Heart right ventricle (tissue), 16 donors: ENCODE data around the gene ZNF831. TPM values are rescaled to one million over a fixed set of nuclear protein-coding genes. Genes with fewer than 3 reads are reported as not detected.

ENCODE experiments used
- ATAC-seq, 8 donors: fragments of 200-7000 bp; cut with Tn5 transposase; one replicate each; pipeline ENCODE4 v1.9.1; 2020; ENCODE audit warnings: mild to moderate bottlenecking in 8 of 8, moderate library complexity in 8 of 8, moderate number of reproducible peaks in 1 of 8
- DNase-seq, 2 donors: peaks; one replicate each; pipeline ENCODE4 v3.0.0-alpha.2; 2020
- H3K27ac ChIP-seq, 10 donors: fragments of 200-600 bp; sonication (generic) in 2 of 10; one replicate each; pipeline versions ENCODE4 v1.5.0 to v1.8.0; 2020 to 2022; ENCODE audit warnings: mild to moderate bottlenecking in 3 of 10
- H3K27me3 ChIP-seq, 7 donors: fragments of 200-600 bp; one replicate each; pipeline ENCODE4 v1.8.0; 2021 to 2022; ENCODE audit warnings: mild to moderate bottlenecking in 2 of 7
- H3K36me3 ChIP-seq, 9 donors: fragments of 200-600 bp; sonication (generic) in 1 of 9; one replicate each; pipeline versions ENCODE4 v1.5.0 to v1.8.0; 2020 to 2022; ENCODE audit warnings: mild to moderate bottlenecking in 2 of 9
- H3K4me1 ChIP-seq, 9 donors: fragments of 200-600 bp; sonication (generic) in 1 of 9; one replicate each; pipeline versions ENCODE4 v1.5.0 to v1.8.0; 2020 to 2022; ENCODE audit warnings: mild to moderate bottlenecking in 4 of 9
- H3K4me3 ChIP-seq, 10 donors: fragments of 200-600 bp; sonication (generic) in 2 of 10; one replicate each; pipeline versions ENCODE4 v1.5.0 to v1.8.0; 2020 to 2022; ENCODE audit warnings: mild to moderate bottlenecking in 7 of 10, moderate library complexity in 2 of 10
- H3K9me3 ChIP-seq, 11 donors: fragments of 200-600 bp in 10 of 11; sonication (generic) in 2 of 11; one replicate each; pipeline versions ENCODE4 v1.5.0 to v1.8.0; 2013 to 2022; ENCODE audit warnings: mild to moderate bottlenecking in 2 of 11, control low read depth in 1 of 11, moderate library complexity in 1 of 11
- CTCF ChIP-seq, 9 donors: fragments of 200-600 bp; sonication (generic) in 2 of 9; IDR thresholded peaks; one replicate each; pipeline versions ENCODE4 v1.5.0 to v1.8.0; 2021 to 2022; ENCODE audit warnings: antibody characterized with exemption in 9 of 9, mild to moderate bottlenecking in 5 of 9, moderate library complexity in 1 of 9
- WGBS, 2 donors: extraction: QIAGEN DNeasy Blood & Tissue Kit; methylation state at CpG; one replicate each; pipeline ENCODE4 v1.1.7; 2013; ENCODE audit warnings: inconsistent platforms in 1 of 2; 5-methylcytosine and 5-hydroxymethylcytosine counted together
- intact Hi-C, 10 donors: fragments of 100-400 bp; cut with DNase I; formaldehyde crosslinking; loops; one replicate each; pipeline versions ENCODE4 v1.11.1 to v1.14.2; 2022
- polyA plus RNA-seq, 2 donors: library from polyadenylated mRNA; stranded (reverse); fragments of 200-250 nt; gene quantifications; one replicate each; pipeline ENCODE4 v1.2.3, GENCODE V29; 2013
- total RNA-seq, 10 donors: library from RNA; stranded (reverse); fragmentation: NEBNext Ultra II Directional in 3 of 10; extraction: Animal tissue kit (Norgen Biotek cat#: 25700) in 3 of 10; gene quantifications; one replicate each; pipeline versions ENCODE4 v1.2.1 to v1.2.4, GENCODE V29; 2021 to 2023
- donor health status: Arrhythmogenic right ventricular cardiomyopathy.
- donor health status: ischemic (EF 13 %, LVEDD 7.1; RV severe dilation, severe dysfunction).
- donor health status: healthy with polysubstance abuse.
- donor health status: DM: no; HTN: yes; CAD: no.
- donor health status: DM: no; HTN: no; CAD: no.
- donor health status: ischemic (EF 25% LVEDD 6.9; RV normal size, moderate dysfunction).
- donor health status: ischemic (EF 25% LVEDD 5.7; RV mildly dilated, moderate dysfunction).
- donor health status: healthy.
- donor health status: DM: yes; HTN: yes; CAD: no.
- donor health status: Ischemic cardiomyopathy.
- donor health status: ischemic (EF 35%, LVEDD 5.7; RV mildly dilated, moderate dysfunction).
- donor health status: nonischemic (EF 11% LVEDD 7.7; RV severe dilation, severe dysfunction).
- donor health status: DM: yes; HTN: yes; CAD: no.
- donor health status: PGD.
- donor health status: ischemic (EF 29% LVEDD 5.4; RV normal size, mild dysfunction).
- donor health status: nonischemic (EF 23%, LVEDD 6.1; RV moderate dilation, normal function).

The ZNF831 gene
- total and polyA plus RNA-seq, 12 donors: 0.01 to 0.72 (median 0.11) TPM; not detected in 1

DNA sequence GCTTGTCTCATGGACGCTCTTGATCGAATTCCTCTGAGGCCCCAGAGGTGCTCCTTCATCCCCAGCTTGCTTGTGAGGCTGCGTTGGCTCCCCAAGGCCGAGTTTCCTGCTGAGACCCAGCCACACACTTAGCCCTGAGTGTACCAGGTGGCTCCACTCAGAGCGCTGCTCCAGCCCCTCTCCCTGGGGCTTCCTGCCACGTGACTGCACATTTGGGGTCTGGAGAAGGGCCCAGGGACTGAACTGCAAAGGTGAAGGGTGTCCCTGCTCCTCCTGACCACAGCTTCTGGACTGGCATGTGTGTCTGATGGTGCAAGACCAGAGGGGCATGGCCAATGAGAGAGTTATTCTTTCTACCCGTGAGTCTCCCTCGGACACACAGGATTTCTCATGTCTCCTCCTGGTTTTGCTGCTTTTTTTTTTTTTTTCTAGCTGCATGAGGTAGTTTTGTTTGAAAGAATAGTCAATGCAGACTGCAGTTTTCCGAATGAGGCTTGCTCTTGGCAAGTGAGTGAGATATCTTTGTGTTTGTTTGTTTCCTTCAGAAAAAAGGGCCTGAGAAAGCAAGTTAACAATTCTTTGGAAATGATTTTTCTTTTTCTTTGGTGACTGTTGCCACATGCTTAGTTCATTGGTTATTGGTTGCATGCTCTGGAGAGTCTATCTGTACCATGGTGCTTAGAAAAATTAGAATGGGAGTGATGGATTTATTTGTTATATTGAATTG is 3.1 kb upstream of the ZNF831 start:
- no peaks in the 10 kb centered on the region for H3K9me3 ChIP-seq
- peaks cover 0 to 12% (median 8%) of the 10 kb centered on the region in 7 donors for H3K27me3 ChIP-seq
- ATAC-seq (no peak), DNase-seq (no peak)
- peak overlapping the region in 1 of 10 donors; percentile 83 for H3K27ac ChIP-seq
- 55 to 62% methylated on average over 9 of the region's 9 CpGs for WGBS, 2 donors
- H3K4me1 ChIP-seq: peaks cover 0 to 16% (median 0%) of the 10 kb centered on the region in 9 donors
- no peaks in the 10 kb centered on the region for H3K36me3 ChIP-seq
- intact Hi-C loops: no loop called here
- TF ChIP-seq CTCF (IDR thresholded peaks at IDR 0.05): no peak
- peak overlapping the region in 1 of 10 donors; percentile 42 for H3K4me3 ChIP-seq

DNA sequence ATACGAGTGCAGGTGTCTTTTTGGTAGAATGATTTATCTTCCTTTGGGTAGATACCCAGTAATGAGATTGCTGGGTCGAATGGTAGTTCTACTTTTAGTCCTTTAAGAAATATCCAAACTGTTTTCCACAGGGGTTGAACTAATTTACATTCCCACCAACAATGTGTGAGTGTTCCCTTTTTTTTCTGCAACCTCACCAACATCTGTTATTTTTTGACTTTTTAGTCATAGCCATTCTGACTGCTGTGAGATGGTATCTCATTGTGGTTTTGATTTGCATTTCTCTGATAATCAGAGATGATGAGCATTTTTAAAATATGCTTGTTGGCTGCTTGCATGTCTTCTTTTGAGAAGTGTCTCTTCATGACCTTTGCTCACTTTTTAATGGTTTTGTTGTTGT is 1.9 kb upstream of the ZNF831 start:
- no peak for TF ChIP-seq CTCF (IDR thresholded peaks at IDR 0.05)
- intact Hi-C loops: no loop called here
- H3K27me3 ChIP-seq: peaks cover 0 to 15% (median 8%) of the 10 kb centered on the region in 7 donors
- peaks cover 0 to 16% (median 0%) of the 10 kb centered on the region in 9 donors for H3K4me1 ChIP-seq
- WGBS, 2 donors: 64 to 78% methylated on average over 2 of the region's 2 CpGs
- H3K36me3 ChIP-seq: no peaks in the 10 kb centered on the region
- no peaks in the 10 kb centered on the region for H3K9me3 ChIP-seq
- peak overlapping the region in 1 of 10 donors; percentile 83 for H3K27ac ChIP-seq
- no peak overlapping the region for H3K4me3 ChIP-seq
- ATAC-seq (no peak), DNase-seq (no peak)

DNA sequence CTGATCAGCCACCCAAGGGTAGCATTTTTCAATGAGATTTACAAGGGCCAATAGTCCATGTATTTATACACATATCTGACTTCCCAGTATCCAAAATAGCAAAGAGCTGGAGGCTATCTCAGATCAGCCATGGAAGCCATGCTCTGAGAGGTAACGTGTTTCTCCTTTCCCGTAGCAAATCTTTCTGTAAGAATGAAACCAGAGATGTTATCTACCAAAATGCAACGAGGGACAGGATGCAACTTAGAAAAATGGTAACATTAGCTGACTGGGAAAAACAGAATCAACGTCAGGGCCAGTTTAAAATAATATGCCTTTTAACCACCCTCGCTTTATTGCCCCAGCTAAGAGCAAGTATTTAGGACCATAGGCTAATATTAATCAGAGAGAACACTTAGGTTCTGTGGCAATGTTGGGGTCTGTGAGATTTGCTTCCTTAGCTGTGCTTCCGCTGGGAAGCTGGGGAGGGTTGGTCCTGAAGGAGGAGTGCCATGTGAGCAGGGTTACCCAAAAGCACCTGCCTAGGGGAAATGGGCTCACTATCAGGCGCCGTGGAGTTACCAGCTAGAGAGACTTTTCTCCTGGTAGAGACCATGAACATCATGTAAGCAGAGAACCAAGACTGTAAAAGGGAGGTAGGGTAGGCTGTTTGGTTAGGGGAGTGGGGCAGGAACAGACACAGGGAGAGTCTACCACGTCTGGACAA is 1.2 kb downstream of the ZNF831 start:
- TF ChIP-seq CTCF (IDR thresholded peaks at IDR 0.05): no peak
- intact Hi-C loops: no loop called here
- Histone ChIP-seq H3K9me3 (peaks cover 0 to 10% (median 0%) of the 10 kb centered on the region in 11 donors), H3K4me1 (peaks cover 0 to 5% (median 0%) of the 10 kb centered on the region in 9 donors), H3K27me3 (peaks cover 0 to 15% (median 6%) of the 10 kb centered on the region in 7 donors), H3K36me3 (no peaks in the 10 kb centered on the region), H3K4me3 (peak overlapping the region in 1 of 10 donors; percentile 36), H3K27ac (peak overlapping the region in 1 of 10 donors; percentile 86)
- ATAC-seq (no peak), DNase-seq (no peak)
- 65% methylated on average over 9 of the region's 9 CpGs for WGBS, 2 donors

DNA sequence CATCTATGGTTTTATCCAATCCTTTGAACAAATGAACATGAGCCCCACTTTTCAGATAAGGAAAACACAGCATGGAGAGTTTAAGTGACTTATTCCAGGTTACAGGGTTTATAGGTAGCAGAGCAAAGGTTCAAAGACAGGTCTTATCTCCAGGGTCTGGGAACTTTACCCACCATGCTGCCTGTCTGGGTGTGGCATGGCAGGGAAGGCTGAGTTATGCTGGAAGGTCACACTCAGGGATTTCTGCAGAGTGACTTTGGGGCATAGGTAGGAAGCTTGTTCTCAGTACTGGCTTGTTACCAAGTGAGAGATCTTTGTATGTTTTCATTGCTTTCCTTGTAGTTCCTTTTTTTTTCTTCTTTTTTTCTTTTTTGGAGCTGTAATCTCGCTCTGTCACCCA is 1.8 kb downstream of the ZNF831 start:
- Histone ChIP-seq H3K9me3 (peaks cover 0 to 10% (median 0%) of the 10 kb centered on the region in 11 donors), H3K4me1 (peaks cover 0 to 5% (median 0%) of the 10 kb centered on the region in 9 donors), H3K27ac (peak overlapping the region in 1 of 10 donors; percentile 86), H3K4me3 (peak overlapping the region in 1 of 10 donors; percentile 36), H3K27me3 (peaks cover 0 to 15% (median under 1%) of the 10 kb centered on the region in 7 donors), H3K36me3 (no peaks in the 10 kb centered on the region)
- 75 to 78% methylated on average over 1 of the region's 1 CpG for WGBS, 2 donors
- TF ChIP-seq CTCF (IDR thresholded peaks at IDR 0.05): no peak
- ATAC-seq: no peak
- intact Hi-C loops: no loop called here
- no peak for DNase-seq
